HEK293 (cell line): ENCODE results near the gene SIMC1.

ENCODE experiments used
- CTCF ChIA-PET: fragments of 350-600 bp; formaldehyde crosslinking; extraction: SDS; loops from one replicate; lab custom pipeline; 2021; ENCODE audit warnings: antibody characterized with exemption; lab: Yijun Ruan, JAX
- POLR2A ChIA-PET: fragments of 300-600 bp; formaldehyde crosslinking; extraction: SDS; loops from one replicate; lab custom pipeline; 2020; ENCODE audit warnings: antibody characterized with exemption, inconsistent platforms; lab: Yijun Ruan, JAX
- H3K27ac ChIP-seq: fragments of 200-500 bp; sonication (Bioruptor generic); 2 replicates; pipeline ENCODE4 v1.5.1; 2014; ENCODE audit warnings: low read depth, low read length, control low read depth, inconsistent platforms; ENCODE audit errors: extremely low read depth
- H3K36me3 ChIP-seq, 2 experiments: fragments of 200-500 bp in 1 of 2; sonication (Bioruptor generic) in 1 of 2; 1 replicate in 1 of 2; 2 replicates in 1 of 2; pipeline ENCODE4 v1.5.1; 2014 to 2017; ENCODE audit warnings: inconsistent platforms in 2 of 2, low read length in 2 of 2; ENCODE audit not compliant: control insufficient read depth in 2 of 2, insufficient read depth in 1 of 2
- H3K4me1 ChIP-seq: fragments of 200-500 bp; sonication (Bioruptor generic); 2 replicates; pipeline ENCODE4 v1.5.1; 2014; ENCODE audit warnings: mild to moderate bottlenecking, low read length, inconsistent platforms; ENCODE audit not compliant: control insufficient read depth, insufficient read depth
- H3K4me3 ChIP-seq: 2 replicates; pipeline ENCODE4 v1.5.1; 2011; ENCODE audit warnings: low read depth, mild to moderate bottlenecking, control low read depth, low read length, moderate library complexity
- H3K9me3 ChIP-seq: fragments of 200-500 bp; sonication (Bioruptor generic); 2 replicates; pipeline ENCODE4 v1.5.1; 2014; ENCODE audit warnings: low read depth, low read length, inconsistent platforms; ENCODE audit not compliant: control insufficient read depth, insufficient read depth
- KLF9 ChIP-seq: fragments of 450-650 bp; formaldehyde crosslinking; IDR thresholded peaks from 2 replicates; pipeline ENCODE4 v1.5.1; 2016; ENCODE audit warnings: missing biosample characterization, missing genetic modification characterization, low read depth
- MZF1 ChIP-seq: fragments of 450-650 bp; formaldehyde crosslinking; IDR thresholded peaks from 2 replicates; pipeline ENCODE4 v1.5.1; 2017; ENCODE audit warnings: missing biosample characterization, missing genetic modification characterization, borderline replicate concordance
- PRDM1 ChIP-seq: fragments of 450-650 bp; formaldehyde crosslinking; IDR thresholded peaks from 2 replicates; pipeline ENCODE4; 2016; ENCODE audit warnings: missing biosample characterization, missing genetic modification characterization
- REPIN1 ChIP-seq: fragments of 450-650 bp; formaldehyde crosslinking; IDR thresholded peaks from 2 replicates; pipeline ENCODE4 v1.5.1; 2017; ENCODE audit warnings: missing biosample characterization, missing genetic modification characterization, low read depth
- SCRT2 ChIP-seq: fragments of 450-650 bp; formaldehyde crosslinking; IDR thresholded peaks from 2 replicates; pipeline ENCODE4 v1.5.1; 2016; ENCODE audit warnings: missing biosample characterization, missing genetic modification characterization
- TRIM28 ChIP-seq: IDR thresholded peaks from 2 replicates; pipeline ENCODE4 v1.6.1; 2011; ENCODE audit warnings: low read length, control low read depth, borderline replicate concordance
- ZBTB8A ChIP-seq: fragments of 450-650 bp; formaldehyde crosslinking; IDR thresholded peaks from 2 replicates; pipeline ENCODE4 v1.5.1; 2016; ENCODE audit warnings: missing biosample characterization, missing genetic modification characterization
- ZNF114 ChIP-seq: fragments of 450-650 bp; formaldehyde crosslinking; IDR thresholded peaks from 2 replicates; pipeline ENCODE4 v1.5.0; 2017; ENCODE audit warnings: missing biosample characterization, missing genetic modification characterization
- ZNF140 ChIP-seq: fragments of 450-650 bp; formaldehyde crosslinking; IDR thresholded peaks from 2 replicates; pipeline ENCODE4 v1.5.1; 2016; ENCODE audit warnings: missing biosample characterization, missing genetic modification characterization
- ZNF174 ChIP-seq: fragments of 450-650 bp; formaldehyde crosslinking; IDR thresholded peaks from 2 replicates; pipeline ENCODE4 v1.5.0; 2017; ENCODE audit warnings: missing biosample characterization, mild to moderate bottlenecking, missing genetic modification characterization
- ZNF266 ChIP-seq: fragments of 450-650 bp; formaldehyde crosslinking; IDR thresholded peaks from 2 replicates; pipeline ENCODE4 v1.5.1; 2016; ENCODE audit warnings: missing biosample characterization, missing genetic modification characterization, low read depth
- ZNF341 ChIP-seq: fragments of 450-650 bp; formaldehyde crosslinking; IDR thresholded peaks from 2 replicates; pipeline ENCODE4; 2016; ENCODE audit warnings: low read depth, missing biosample characterization, missing genetic modification characterization
- ZNF48 ChIP-seq: fragments of 450-650 bp; formaldehyde crosslinking; IDR thresholded peaks from 2 replicates; pipeline ENCODE4 v1.5.1; 2016; ENCODE audit warnings: missing biosample characterization, missing genetic modification characterization
- ZNF501 ChIP-seq: fragments of 450-650 bp; formaldehyde crosslinking; IDR thresholded peaks from 2 replicates; pipeline ENCODE4 v1.5.1; 2016; ENCODE audit warnings: missing biosample characterization, missing genetic modification characterization
- ZNF623 ChIP-seq: fragments of 450-650 bp; formaldehyde crosslinking; IDR thresholded peaks from 2 replicates; pipeline ENCODE4 v1.5.1; 2016; ENCODE audit warnings: missing biosample characterization, missing genetic modification characterization
- ZNF664 ChIP-seq: fragments of 450-650 bp; formaldehyde crosslinking; IDR thresholded peaks from 2 replicates; pipeline ENCODE4 v1.5.1; 2016; ENCODE audit warnings: missing biosample characterization, missing genetic modification characterization
- ZNF777 ChIP-seq: fragments of 450-650 bp; formaldehyde crosslinking; IDR thresholded peaks from 2 replicates; pipeline ENCODE4 v1.5.1; 2017; ENCODE audit warnings: missing biosample characterization, missing genetic modification characterization, borderline replicate concordance
- ZNF785 ChIP-seq: fragments of 450-650 bp; formaldehyde crosslinking; IDR thresholded peaks from 2 replicates; pipeline ENCODE4 v1.5.1; 2016; ENCODE audit warnings: missing biosample characterization, missing genetic modification characterization
- TF ChIP-seq, protein P1 (sequence below): fragments of 450-650 bp; formaldehyde crosslinking; IDR thresholded peaks from 2 replicates; pipeline ENCODE4 v1.5.1; 2016; ENCODE audit warnings: missing biosample characterization, missing genetic modification characterization
- TF ChIP-seq, protein P2 (sequence below): fragments of 450-650 bp; formaldehyde crosslinking; IDR thresholded peaks from 2 replicates; pipeline ENCODE4 v1.5.1; 2017; ENCODE audit warnings: missing biosample characterization, missing genetic modification characterization
- TF ChIP-seq, protein P3 (sequence below): fragments of 450-650 bp; formaldehyde crosslinking; IDR thresholded peaks from 2 replicates; pipeline ENCODE4 v1.5.1; 2016; ENCODE audit warnings: missing biosample characterization, missing genetic modification characterization
- TF ChIP-seq, protein P4 (sequence below): fragments of 450-650 bp; formaldehyde crosslinking; optimal IDR thresholded peaks from 2 replicates; pipeline ENCODE3; 2016; ENCODE audit warnings: missing biosample characterization, mild to moderate bottlenecking, missing genetic modification characterization
- TF ChIP-seq, protein P5 (sequence below): fragments of 450-650 bp; formaldehyde crosslinking; IDR thresholded peaks from 2 replicates; pipeline ENCODE4 v1.5.1; 2017; ENCODE audit warnings: missing biosample characterization, mild to moderate bottlenecking, missing genetic modification characterization, moderate library complexity
- TF ChIP-seq, protein P6 (sequence below): fragments of 450-650 bp; formaldehyde crosslinking; IDR thresholded peaks from 2 replicates; pipeline ENCODE4 v1.5.1; 2016; ENCODE audit warnings: missing biosample characterization, missing genetic modification characterization
- TF ChIP-seq, protein P7 (sequence below): fragments of 450-650 bp; formaldehyde crosslinking; IDR thresholded peaks from 2 replicates; pipeline ENCODE4 v1.5.1; 2016; ENCODE audit warnings: missing biosample characterization, missing genetic modification characterization

Gene SIMC1

DNA sequence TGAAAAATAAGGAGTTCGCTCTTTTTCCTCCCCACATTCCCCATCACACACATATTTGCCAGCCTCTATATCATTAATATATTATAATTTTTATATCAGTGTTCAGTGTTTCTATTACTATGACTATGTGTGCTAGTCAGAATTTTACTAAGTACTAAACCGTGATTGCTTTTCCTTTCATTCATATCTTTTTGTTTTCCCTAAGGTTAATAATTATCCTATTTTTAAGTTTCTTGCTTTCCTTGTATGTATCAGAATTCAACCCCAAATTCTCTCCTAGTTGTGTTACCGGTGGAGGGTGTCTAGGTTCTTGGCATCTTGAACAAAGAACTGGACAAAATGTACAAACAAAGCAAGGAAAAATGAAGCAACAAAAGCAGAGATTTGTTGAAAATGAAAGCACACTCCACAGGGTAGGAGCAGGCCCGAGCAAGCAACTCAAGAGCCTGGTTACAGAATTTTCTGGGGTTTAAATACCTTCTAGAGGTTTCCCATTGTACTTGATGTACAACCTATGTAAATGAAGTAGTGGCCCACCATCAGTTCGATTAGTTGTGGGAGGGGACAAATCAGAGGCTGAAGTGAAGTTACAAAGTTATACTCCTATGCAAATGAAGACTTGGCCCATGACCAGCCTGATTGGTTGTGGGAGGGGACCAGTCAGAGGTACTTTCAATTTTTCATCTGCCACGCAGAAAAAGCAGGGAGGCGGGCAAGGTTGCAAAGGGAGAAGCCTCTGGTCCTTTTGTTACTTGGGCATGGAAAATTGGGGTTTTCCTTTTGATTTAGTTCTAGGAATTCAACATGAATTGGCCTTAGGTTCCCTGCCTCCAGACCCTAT is 79.5 kb downstream of the SIMC1 start:
- Histone ChIP-seq H3K4me1 (no peaks in the 10 kb centered on the region), H3K4me3 (no peak overlapping the region), H3K27ac (no peak overlapping the region), H3K9me3 (no peaks in the 10 kb centered on the region), H3K36me3 (peaks cover 29 to 70% of the 10 kb centered on the region in 2 experiments)
- ChIA-PET CTCF (no interaction called here), POLR2A (interaction anchor here (0.6 kb wide), 1 partner anchor 279 kb away, joined by 4 read pairs; no protein-coding TSS in a partner anchor)
- TF ChIP-seq ZNF664 (no peak), ZNF140 (no peak), SCRT2 (tag by site-specific recombination) (no peak), ZNF174 (tag by site-specific recombination) (no peak), PRDM1 (no peak), ZNF266 (tag by site-specific recombination) (no peak), ZNF48 (tag by site-specific recombination) (no peak), ZNF623 (no peak), ZNF114 (tag by site-specific recombination) (no peak), REPIN1 (no peak), ZNF341 (tag by site-specific recombination) (no peak), ZBTB8A (tag by site-specific recombination) (no peak), MZF1 (tag by site-specific recombination) (no peak), TRIM28 (no peak)
- TF ChIP-seq, protein P1, sequence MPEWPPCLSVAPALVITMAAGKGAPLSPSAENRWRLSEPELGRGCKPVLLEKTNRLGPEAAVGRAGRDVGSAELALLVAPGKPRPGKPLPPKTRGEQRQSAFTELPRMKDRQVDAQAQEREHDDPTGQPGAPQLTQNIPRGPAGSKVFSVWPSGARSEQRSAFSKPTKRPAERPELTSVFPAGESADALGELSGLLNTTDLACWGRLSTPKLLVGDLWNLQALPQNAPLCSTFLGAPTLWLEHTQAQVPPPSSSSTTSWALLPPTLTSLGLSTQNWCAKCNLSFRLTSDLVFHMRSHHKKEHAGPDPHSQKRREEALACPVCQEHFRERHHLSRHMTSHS (tag by site-specific recombination), result no peak
- TF ChIP-seq, protein P2, sequence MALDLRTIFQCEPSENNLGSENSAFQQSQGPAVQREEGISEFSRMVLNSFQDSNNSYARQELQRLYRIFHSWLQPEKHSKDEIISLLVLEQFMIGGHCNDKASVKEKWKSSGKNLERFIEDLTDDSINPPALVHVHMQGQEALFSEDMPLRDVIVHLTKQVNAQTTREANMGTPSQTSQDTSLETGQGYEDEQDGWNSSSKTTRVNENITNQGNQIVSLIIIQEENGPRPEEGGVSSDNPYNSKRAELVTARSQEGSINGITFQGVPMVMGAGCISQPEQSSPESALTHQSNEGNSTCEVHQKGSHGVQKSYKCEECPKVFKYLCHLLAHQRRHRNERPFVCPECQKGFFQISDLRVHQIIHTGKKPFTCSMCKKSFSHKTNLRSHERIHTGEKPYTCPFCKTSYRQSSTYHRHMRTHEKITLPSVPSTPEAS (tag by site-specific recombination), result no peak
- TF ChIP-seq, protein P3, sequence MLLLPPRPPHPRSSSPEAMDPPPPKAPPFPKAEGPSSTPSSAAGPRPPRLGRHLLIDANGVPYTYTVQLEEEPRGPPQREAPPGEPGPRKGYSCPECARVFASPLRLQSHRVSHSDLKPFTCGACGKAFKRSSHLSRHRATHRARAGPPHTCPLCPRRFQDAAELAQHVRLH (tag by site-specific recombination), result no peak
- TF ChIP-seq, protein P4, sequence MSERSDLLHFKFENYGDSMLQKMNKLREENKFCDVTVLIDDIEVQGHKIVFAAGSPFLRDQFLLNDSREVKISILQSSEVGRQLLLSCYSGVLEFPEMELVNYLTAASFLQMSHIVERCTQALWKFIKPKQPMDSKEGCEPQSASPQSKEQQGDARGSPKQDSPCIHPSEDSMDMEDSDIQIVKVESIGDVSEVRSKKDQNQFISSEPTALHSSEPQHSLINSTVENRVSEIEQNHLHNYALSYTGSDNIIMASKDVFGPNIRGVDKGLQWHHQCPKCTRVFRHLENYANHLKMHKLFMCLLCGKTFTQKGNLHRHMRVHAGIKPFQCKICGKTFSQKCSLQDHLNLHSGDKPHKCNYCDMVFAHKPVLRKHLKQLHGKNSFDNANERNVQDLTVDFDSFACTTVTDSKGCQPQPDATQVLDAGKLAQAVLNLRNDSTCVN (tag by site-specific recombination), result no peak
- TF ChIP-seq, protein P5, sequence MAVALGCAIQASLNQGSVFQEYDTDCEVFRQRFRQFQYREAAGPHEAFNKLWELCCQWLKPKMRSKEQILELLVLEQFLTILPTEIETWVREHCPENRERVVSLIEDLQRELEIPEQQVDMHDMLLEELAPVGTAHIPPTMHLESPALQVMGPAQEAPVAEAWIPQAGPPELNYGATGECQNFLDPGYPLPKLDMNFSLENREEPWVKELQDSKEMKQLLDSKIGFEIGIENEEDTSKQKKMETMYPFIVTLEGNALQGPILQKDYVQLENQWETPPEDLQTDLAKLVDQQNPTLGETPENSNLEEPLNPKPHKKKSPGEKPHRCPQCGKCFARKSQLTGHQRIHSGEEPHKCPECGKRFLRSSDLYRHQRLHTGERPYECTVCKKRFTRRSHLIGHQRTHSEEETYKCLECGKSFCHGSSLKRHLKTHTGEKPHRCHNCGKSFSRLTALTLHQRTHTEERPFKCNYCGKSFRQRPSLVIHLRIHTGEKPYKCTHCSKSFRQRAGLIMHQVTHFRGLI (tag by site-specific recombination), result no peak

DNA sequence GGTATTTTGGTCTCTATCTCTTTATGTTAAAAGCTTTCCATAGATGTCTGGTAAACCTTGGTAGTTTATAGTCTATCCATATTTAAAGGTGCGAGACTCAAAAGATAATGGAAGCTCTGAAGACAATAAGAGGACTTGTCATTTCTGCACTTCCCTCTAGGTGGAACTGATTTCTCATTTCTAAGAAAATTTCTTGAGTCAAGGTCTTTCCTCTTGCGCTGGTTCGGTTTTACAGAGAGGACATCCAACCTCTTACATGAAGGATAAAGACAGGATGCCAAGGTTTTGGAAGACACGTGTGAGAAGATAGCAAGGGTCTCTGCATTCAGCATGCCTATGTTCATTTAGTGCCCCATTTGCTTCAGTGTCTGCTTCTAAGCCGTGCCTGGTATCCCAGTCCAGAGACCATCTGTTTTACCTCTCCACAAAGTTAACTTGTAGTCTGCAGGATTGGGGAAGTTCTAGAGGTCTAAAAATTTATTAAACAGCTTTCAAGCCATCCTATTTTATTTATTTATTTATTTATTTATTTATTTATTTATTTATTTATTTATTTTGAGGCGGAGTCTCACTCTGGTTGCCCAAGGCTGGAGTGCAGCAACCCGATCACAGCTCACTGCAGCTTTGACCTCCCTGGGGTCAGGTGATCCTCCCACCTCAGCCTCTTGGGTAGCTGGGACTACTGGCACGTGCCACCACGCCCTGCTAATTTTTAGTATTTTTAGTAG is 81.8 kb downstream of the SIMC1 start:
- H3K4me3 ChIP-seq, result no peak overlapping the region
- ChIA-PET POLR2A (no interaction called here), CTCF (interaction anchor here (0.6 to 0.9 kb wide), 3 partner anchors 175 to 719 kb away, joined by 3 read pairs; no protein-coding TSS in a partner anchor)
- H3K9me3 ChIP-seq, result no peaks in the 10 kb centered on the region
- H3K36me3 ChIP-seq, result peaks cover 20 to 69% of the 10 kb centered on the region in 2 experiments; a peak in 2 of 3 replicates
- H3K4me1 ChIP-seq, result no peaks in the 10 kb centered on the region
- no peak overlapping the region for H3K27ac ChIP-seq
- TF ChIP-seq, protein P6, sequence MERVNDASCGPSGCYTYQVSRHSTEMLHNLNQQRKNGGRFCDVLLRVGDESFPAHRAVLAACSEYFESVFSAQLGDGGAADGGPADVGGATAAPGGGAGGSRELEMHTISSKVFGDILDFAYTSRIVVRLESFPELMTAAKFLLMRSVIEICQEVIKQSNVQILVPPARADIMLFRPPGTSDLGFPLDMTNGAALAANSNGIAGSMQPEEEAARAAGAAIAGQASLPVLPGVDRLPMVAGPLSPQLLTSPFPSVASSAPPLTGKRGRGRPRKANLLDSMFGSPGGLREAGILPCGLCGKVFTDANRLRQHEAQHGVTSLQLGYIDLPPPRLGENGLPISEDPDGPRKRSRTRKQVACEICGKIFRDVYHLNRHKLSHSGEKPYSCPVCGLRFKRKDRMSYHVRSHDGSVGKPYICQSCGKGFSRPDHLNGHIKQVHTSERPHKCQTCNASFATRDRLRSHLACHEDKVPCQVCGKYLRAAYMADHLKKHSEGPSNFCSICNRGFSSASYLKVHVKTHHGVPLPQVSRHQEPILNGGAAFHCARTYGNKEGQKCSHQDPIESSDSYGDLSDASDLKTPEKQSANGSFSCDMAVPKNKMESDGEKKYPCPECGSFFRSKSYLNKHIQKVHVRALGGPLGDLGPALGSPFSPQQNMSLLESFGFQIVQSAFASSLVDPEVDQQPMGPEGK (tag by site-specific recombination), result no peak
- TF ChIP-seq ZNF501 (tag by site-specific recombination) (peak; percentile 86), ZNF785 (no peak), ZNF777 (tag by site-specific recombination) (no peak), KLF9 (tag by site-specific recombination) (no peak), ZNF664 (peak; percentile 79)
- TF ChIP-seq, protein P7, sequence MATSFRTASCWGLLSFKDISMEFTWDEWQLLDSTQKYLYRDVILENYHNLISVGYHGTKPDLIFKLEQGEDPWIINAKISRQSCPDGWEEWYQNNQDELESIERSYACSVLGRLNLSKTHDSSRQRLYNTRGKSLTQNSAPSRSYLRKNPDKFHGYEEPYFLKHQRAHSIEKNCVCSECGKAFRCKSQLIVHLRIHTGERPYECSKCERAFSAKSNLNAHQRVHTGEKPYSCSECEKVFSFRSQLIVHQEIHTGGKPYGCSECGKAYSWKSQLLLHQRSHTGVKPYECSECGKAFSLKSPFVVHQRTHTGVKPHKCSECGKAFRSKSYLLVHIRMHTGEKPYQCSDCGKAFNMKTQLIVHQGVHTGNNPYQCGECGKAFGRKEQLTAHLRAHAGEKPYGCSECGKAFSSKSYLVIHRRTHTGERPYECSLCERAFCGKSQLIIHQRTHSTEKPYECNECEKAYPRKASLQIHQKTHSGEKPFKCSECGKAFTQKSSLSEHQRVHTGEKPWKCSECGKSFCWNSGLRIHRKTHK, result no peak
